ENCODE measurements around the gene CYP4V2.

CYP4V2 gene

GRCh38 chr4:186201535-186202230, 10.3 kb downstream of the CYP4V2 start:
- DNase-seq (ENCODE audit: low spot score), result peak; percentile 29
- Mint-ChIP-seq H3K36me3 (ENCODE audit: low read depth) (peaks cover 6% of the 10 kb centered on the region), H3K9me3 (no peaks in the 10 kb centered on the region), H3K4me3 (no peak overlapping the region), H3K27me3 (ENCODE audit: low read depth) (no peaks in the 10 kb centered on the region), H3K27ac (no peak overlapping the region), H3K4me1 (ENCODE audit: low read depth) (peaks cover 8% of the 10 kb centered on the region)

- Mint-ChIP-seq H3K27me3 (ENCODE audit: low read depth) (no peaks in the 10 kb centered on the region), H3K36me3 (ENCODE audit: low read depth) (no peaks in the 10 kb centered on the region), H3K4me1 (ENCODE audit: low read depth) (peaks cover 5% of the 10 kb centered on the region), H3K27ac (no peak overlapping the region), H3K9me3 (peaks cover 1% of the 10 kb centered on the region), H3K4me3 (no peak overlapping the region)
- DNase-seq (ENCODE audit: low spot score), result no peak
Observed at GRCh38 chr4:186202490-186203140, 11.2 kb downstream of the CYP4V2 start.

- Mint-ChIP-seq H3K4me3 (no peak overlapping the region), H3K36me3 (ENCODE audit: low read depth) (no peaks in the 10 kb centered on the region), H3K4me1 (ENCODE audit: low read depth) (peaks cover 5% of the 10 kb centered on the region), H3K9me3 (peaks cover 4% of the 10 kb centered on the region), H3K27ac (no peak overlapping the region), H3K27me3 (ENCODE audit: low read depth) (no peaks in the 10 kb centered on the region)
- no peak for DNase-seq (ENCODE audit: low spot score)
Observed at GRCh38 chr4:186203406-186203805, 12.0 kb downstream of the CYP4V2 start.

- DNase-seq (ENCODE audit: low spot score), result no peak
- Mint-ChIP-seq H3K36me3 (ENCODE audit: low read depth) (peaks cover 6% of the 10 kb centered on the region), H3K27ac (no peak overlapping the region), H3K4me1 (ENCODE audit: low read depth) (peaks cover 5% of the 10 kb centered on the region), H3K4me3 (no peak overlapping the region), H3K27me3 (ENCODE audit: low read depth) (no peaks in the 10 kb centered on the region), H3K9me3 (peaks cover 10% of the 10 kb centered on the region)
Observed at GRCh38 chr4:186204103-186204559, 12.8 kb downstream of the CYP4V2 start.

GRCh38 chr4:186204686-186205085, 13.3 kb downstream of the CYP4V2 start:
- Mint-ChIP-seq H3K36me3 (ENCODE audit: low read depth) (peaks cover 10% of the 10 kb centered on the region), H3K27ac (no peak overlapping the region), H3K4me3 (no peak overlapping the region), H3K9me3 (peaks cover 13% of the 10 kb centered on the region), H3K4me1 (ENCODE audit: low read depth) (peaks cover 5% of the 10 kb centered on the region), H3K27me3 (ENCODE audit: low read depth) (no peaks in the 10 kb centered on the region)
- DNase-seq (ENCODE audit: low spot score), result no peak

GRCh38 chr4:186205156-186205555, 13.8 kb downstream of the CYP4V2 start:
- no peak overlapping the region for H3K4me3 Mint-ChIP-seq
- DNase-seq (ENCODE audit: low spot score), result no peak
- peaks cover 5% of the 10 kb centered on the region for H3K4me1 Mint-ChIP-seq (ENCODE audit: low read depth)
- no peaks in the 10 kb centered on the region for H3K27me3 Mint-ChIP-seq (ENCODE audit: low read depth)
- H3K9me3 Mint-ChIP-seq, result peaks cover 13% of the 10 kb centered on the region
- H3K36me3 Mint-ChIP-seq (ENCODE audit: low read depth), result peaks cover 13% of the 10 kb centered on the region
- no peak overlapping the region for H3K27ac Mint-ChIP-seq

GRCh38 chr4:186216465-186217024, 25.2 kb downstream of the CYP4V2 start:
- Mint-ChIP-seq H3K36me3 (ENCODE audit: low read depth) (no peaks in the 10 kb centered on the region), H3K4me3 (no peak overlapping the region), H3K27me3 (ENCODE audit: low read depth) (no peaks in the 10 kb centered on the region), H3K4me1 (ENCODE audit: low read depth) (no peaks in the 10 kb centered on the region), H3K27ac (no peak overlapping the region), H3K9me3 (no peaks in the 10 kb centered on the region)
- no peak for DNase-seq (ENCODE audit: low spot score)

GRCh38 chr4:186217733-186218293, 26.4 kb downstream of the CYP4V2 start:
- Mint-ChIP-seq H3K4me1 (ENCODE audit: low read depth) (no peaks in the 10 kb centered on the region), H3K36me3 (ENCODE audit: low read depth) (no peaks in the 10 kb centered on the region), H3K27ac (no peak overlapping the region), H3K9me3 (no peaks in the 10 kb centered on the region), H3K27me3 (ENCODE audit: low read depth) (no peaks in the 10 kb centered on the region), H3K4me3 (no peak overlapping the region)
- no peak for DNase-seq (ENCODE audit: low spot score)

GRCh38 chr4:186221624-186222023, 30.3 kb downstream of the CYP4V2 start:
- no peaks in the 10 kb centered on the region for H3K27me3 Mint-ChIP-seq (ENCODE audit: low read depth)

GRCh38 chr4:186225848-186226247, 34.5 kb downstream of the CYP4V2 start:
- no peak overlapping the region for H3K4me3 Mint-ChIP-seq
- no peak overlapping the region for H3K27ac Mint-ChIP-seq
- H3K9me3 Mint-ChIP-seq, result peaks cover 11% of the 10 kb centered on the region
- no peak for DNase-seq (ENCODE audit: low spot score)
- H3K4me1 Mint-ChIP-seq (ENCODE audit: low read depth), result no peaks in the 10 kb centered on the region
- no peaks in the 10 kb centered on the region for H3K36me3 Mint-ChIP-seq (ENCODE audit: low read depth)
- H3K27me3 Mint-ChIP-seq (ENCODE audit: low read depth), result no peaks in the 10 kb centered on the region

More at GRCh38 chr4:186221624-186222023, 30.3 kb downstream of the CYP4V2 start:
- Mint-ChIP-seq H3K27ac (no peak overlapping the region), H3K4me1 (ENCODE audit: low read depth) (no peaks in the 10 kb centered on the region), H3K4me3 (no peak overlapping the region), H3K36me3 (ENCODE audit: low read depth) (no peaks in the 10 kb centered on the region), H3K9me3 (peaks cover 7% of the 10 kb centered on the region)
- no peak for DNase-seq (ENCODE audit: low spot score)

- no peaks in the 10 kb centered on the region for H3K36me3 Mint-ChIP-seq (ENCODE audit: low read depth)
- no peak overlapping the region for H3K27ac Mint-ChIP-seq
- no peaks in the 10 kb centered on the region for H3K27me3 Mint-ChIP-seq (ENCODE audit: low read depth)
- no peak overlapping the region for H3K4me3 Mint-ChIP-seq
- no peaks in the 10 kb centered on the region for H3K4me1 Mint-ChIP-seq (ENCODE audit: low read depth)
- no peak for DNase-seq (ENCODE audit: low spot score)
- H3K9me3 Mint-ChIP-seq, result peaks cover 11% of the 10 kb centered on the region
Observed at GRCh38 chr4:186226521-186227189, 35.3 kb downstream of the CYP4V2 start.

- H3K27ac Mint-ChIP-seq, result no peak within 1 kb of the TSS
- H3K9me3 Mint-ChIP-seq, result peaks cover 11% of the 10 kb centered on the region
- DNase-seq (ENCODE audit: low spot score), result no peak
- no peak within 1 kb of the TSS for H3K4me3 Mint-ChIP-seq
- no peaks in the 10 kb centered on the region for H3K4me1 Mint-ChIP-seq (ENCODE audit: low read depth)
- no peaks in the 10 kb centered on the region for H3K27me3 Mint-ChIP-seq (ENCODE audit: low read depth)
- no peaks in the 10 kb centered on the region for H3K36me3 Mint-ChIP-seq (ENCODE audit: low read depth)
Observed at GRCh38 chr4:186227221-186227620, 35.9 kb downstream of the CYP4V2 start, which contains the start of gene KLKB1. Gene KLKB1, plus strand, starts transcription at chr4:186227507. Its CDS starts 689 bp downstream, at chr4:186228196.

- Mint-ChIP-seq H3K9me3 (peaks cover 11% of the 10 kb centered on the region), H3K4me1 (ENCODE audit: low read depth) (no peaks in the 10 kb centered on the region), H3K36me3 (ENCODE audit: low read depth) (no peaks in the 10 kb centered on the region), H3K27me3 (ENCODE audit: low read depth) (no peaks in the 10 kb centered on the region), H3K4me3 (no peak overlapping the region), H3K27ac (no peak overlapping the region)
- DNase-seq (ENCODE audit: low spot score), result no peak
Observed at GRCh38 chr4:186227744-186228513, 36.6 kb downstream of the CYP4V2 start.

Measured in T-helper 2 cell treated with Interferon-gamma antibody and Interleukin-4, amounts not matched to agents 5 μg/mL and 100 μg/mL, for 36 hours (primary cell).